RWPE2 (cell line): ENCODE measurements around the gene PACS1.

Experiments
- ATAC-seq: fragments of 200-7000 bp; cut with Tn5 transposase; 3 replicates; pipeline ENCODE4 v1.9.1; 2021; ENCODE audit warnings: low read depth
- DNase-seq: peaks from one replicate; pipeline ENCODE4 v3.0.0-alpha.2; 2020; ENCODE audit warnings: low spot score
- H3K27ac ChIP-seq: fragments of 450-650 bp; 2 replicates; pipeline ENCODE4 v1.5.1; 2017; ENCODE audit warnings: mild to moderate bottlenecking; ENCODE audit not compliant: poor library complexity, severe bottlenecking
- H3K27me3 ChIP-seq: fragments of 250-450 bp; sonication (Bioruptor Pico); 2 replicates; pipeline ENCODE4 v1.5.1; 2021; ENCODE audit warnings: mild to moderate bottlenecking, moderate library complexity; ENCODE audit not compliant: insufficient read depth, poor library complexity, severe bottlenecking
- H3K36me3 ChIP-seq: fragments of 250-450 bp; sonication (Bioruptor Pico); 2 replicates; pipeline ENCODE4 v1.5.1; 2020; ENCODE audit warnings: low read depth, mild to moderate bottlenecking, moderate library complexity
- H3K4me1 ChIP-seq: fragments of 250-450 bp; sonication (Bioruptor Pico); 2 replicates; pipeline ENCODE4 v1.5.1; 2021; ENCODE audit warnings: mild to moderate bottlenecking, moderate library complexity; ENCODE audit not compliant: insufficient read depth, poor library complexity, severe bottlenecking
- H3K4me3 ChIP-seq: fragments of 250-450 bp; sonication (Bioruptor Pico); 2 replicates; pipeline ENCODE4 v1.5.1; 2021; ENCODE audit warnings: mild to moderate bottlenecking, moderate library complexity; ENCODE audit not compliant: severe bottlenecking
- H3K9me3 ChIP-seq: fragments of 250-450 bp; sonication (Bioruptor Pico); 2 replicates; pipeline ENCODE4 v1.5.1; 2021; ENCODE audit warnings: mild to moderate bottlenecking, moderate library complexity; ENCODE audit not compliant: severe bottlenecking
- TF ChIP-seq, protein P1 (sequence below): fragments of 450-650 bp; IDR thresholded peaks from one replicate; pipeline ENCODE4 v1.5.1; 2017; ENCODE audit warnings: mild to moderate bottlenecking, moderate library complexity; ENCODE audit not compliant: poor library complexity, severe bottlenecking

Gene PACS1

DNA sequence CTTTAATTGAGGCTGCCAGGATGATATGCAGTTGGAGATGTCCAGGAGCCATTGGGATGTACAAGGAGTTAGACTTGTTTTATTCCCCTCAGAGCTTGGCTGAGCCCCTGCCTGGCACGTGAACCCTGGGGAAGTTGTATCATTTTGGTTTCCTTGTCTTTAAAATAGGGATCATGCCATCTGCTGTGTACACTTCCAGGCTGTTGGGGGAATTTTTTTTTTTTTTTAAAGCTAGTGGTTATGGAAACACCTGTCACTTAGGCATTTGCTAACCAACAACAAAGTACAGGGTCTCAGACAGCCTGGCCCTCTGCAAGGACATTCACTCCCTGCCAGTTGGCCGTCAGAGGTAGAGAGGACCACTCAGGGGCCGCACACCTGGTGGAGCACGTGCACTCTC is 189.9 kb downstream of the PACS1 start:
- Histone ChIP-seq H3K9me3 (no peaks in the 10 kb centered on the region), H3K4me3 (no peak overlapping the region), H3K4me1 (no peaks in the 10 kb centered on the region), H3K27ac (no peak overlapping the region), H3K36me3 (peaks cover 28% of the 10 kb centered on the region), H3K27me3 (no peaks in the 10 kb centered on the region)
- ATAC-seq (no peak), DNase-seq (no peak)
- TF ChIP-seq, protein P1, sequence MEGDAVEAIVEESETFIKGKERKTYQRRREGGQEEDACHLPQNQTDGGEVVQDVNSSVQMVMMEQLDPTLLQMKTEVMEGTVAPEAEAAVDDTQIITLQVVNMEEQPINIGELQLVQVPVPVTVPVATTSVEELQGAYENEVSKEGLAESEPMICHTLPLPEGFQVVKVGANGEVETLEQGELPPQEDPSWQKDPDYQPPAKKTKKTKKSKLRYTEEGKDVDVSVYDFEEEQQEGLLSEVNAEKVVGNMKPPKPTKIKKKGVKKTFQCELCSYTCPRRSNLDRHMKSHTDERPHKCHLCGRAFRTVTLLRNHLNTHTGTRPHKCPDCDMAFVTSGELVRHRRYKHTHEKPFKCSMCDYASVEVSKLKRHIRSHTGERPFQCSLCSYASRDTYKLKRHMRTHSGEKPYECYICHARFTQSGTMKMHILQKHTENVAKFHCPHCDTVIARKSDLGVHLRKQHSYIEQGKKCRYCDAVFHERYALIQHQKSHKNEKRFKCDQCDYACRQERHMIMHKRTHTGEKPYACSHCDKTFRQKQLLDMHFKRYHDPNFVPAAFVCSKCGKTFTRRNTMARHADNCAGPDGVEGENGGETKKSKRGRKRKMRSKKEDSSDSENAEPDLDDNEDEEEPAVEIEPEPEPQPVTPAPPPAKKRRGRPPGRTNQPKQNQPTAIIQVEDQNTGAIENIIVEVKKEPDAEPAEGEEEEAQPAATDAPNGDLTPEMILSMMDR = no peak

DNA sequence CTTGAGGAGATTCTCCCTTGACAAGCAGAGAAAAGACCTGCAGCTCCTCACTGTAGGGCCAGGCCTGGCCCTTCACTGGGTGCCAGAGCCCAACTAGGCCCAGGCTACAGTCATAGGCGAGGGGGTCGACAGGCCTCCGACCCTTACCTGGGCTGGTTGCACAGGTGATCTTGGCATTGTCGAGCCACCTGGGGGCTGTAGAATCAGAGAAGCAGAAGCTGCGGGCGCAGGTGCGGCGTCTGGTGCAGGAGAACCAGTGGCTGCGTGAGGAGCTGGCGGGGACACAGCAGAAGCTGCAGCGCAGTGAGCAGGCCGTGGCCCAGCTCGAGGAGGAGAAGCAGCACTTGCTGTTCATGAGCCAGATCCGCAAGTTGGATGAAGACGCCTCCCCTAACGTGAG is 191.5 kb downstream of the PACS1 start:
- ATAC-seq (no peak), DNase-seq (peak; percentile 62)
- no peaks in the 10 kb centered on the region for H3K4me1 ChIP-seq
- no peaks in the 10 kb centered on the region for H3K27me3 ChIP-seq
- TF ChIP-seq, protein P1 = no peak
- H3K36me3 ChIP-seq = peaks cover 32% of the 10 kb centered on the region
- H3K4me3 ChIP-seq = no peak overlapping the region
- no peak overlapping the region for H3K27ac ChIP-seq
- H3K9me3 ChIP-seq = no peaks in the 10 kb centered on the region

GRCh38 chr11:66262191-66262590 is 192.1 kb downstream of the PACS1 start:
- no peaks in the 10 kb centered on the region for H3K27me3 ChIP-seq
- no peaks in the 10 kb centered on the region for H3K4me1 ChIP-seq
- DNase-seq (no peak), ATAC-seq (no peak)
- H3K36me3 ChIP-seq = peaks cover 34% of the 10 kb centered on the region
- H3K4me3 ChIP-seq = no peak overlapping the region
- TF ChIP-seq, protein P1 = no peak
- H3K9me3 ChIP-seq = no peaks in the 10 kb centered on the region
- no peak overlapping the region for H3K27ac ChIP-seq

DNA sequence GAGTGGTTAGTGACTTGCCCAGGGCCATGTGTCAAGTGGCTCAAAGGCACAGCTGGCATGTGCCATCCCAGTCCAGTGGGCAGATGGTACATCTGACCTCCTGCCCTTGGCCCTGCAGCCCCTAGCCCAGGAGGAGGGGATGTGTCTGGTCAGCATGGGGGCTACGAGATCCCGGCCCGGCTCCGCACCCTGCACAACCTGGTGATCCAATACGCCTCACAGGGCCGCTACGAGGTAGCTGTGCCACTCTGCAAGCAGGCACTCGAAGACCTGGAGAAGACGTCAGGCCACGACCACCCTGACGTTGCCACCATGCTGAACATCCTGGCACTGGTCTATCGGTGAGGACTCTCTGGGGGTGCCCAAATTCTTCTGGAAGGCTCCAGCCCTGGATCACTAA is 192.6 kb downstream of the PACS1 start:
- no peak overlapping the region for H3K4me3 ChIP-seq
- peaks cover 34% of the 10 kb centered on the region for H3K36me3 ChIP-seq

DNA sequence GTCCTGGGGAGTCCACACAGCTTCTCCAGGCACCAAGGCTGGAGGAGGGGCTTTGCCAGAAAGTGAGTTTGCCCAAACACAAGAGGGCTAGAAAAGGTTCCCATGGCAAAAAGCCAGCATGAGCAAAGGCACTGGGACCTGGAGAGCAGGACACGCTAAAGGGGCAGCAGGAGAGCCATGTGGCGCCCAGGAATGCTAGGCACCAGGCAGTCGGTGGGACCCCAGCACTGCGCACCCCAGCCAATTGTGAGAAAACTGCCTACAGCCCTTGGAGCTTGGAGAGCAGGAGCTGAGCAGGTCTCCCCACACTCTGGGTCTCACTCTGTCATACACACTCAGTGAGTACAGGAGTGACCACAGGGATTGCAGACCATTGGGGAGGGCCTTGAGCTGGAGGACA is 193.2 kb downstream of the PACS1 start:
- ATAC-seq = no peak
- H3K27ac ChIP-seq = no peak overlapping the region
- peaks cover 34% of the 10 kb centered on the region for H3K36me3 ChIP-seq
- TF ChIP-seq, protein P1 = no peak
- no peaks in the 10 kb centered on the region for H3K4me1 ChIP-seq
- DNase-seq = no peak
- no peak overlapping the region for H3K4me3 ChIP-seq
- no peaks in the 10 kb centered on the region for H3K27me3 ChIP-seq
- no peaks in the 10 kb centered on the region for H3K9me3 ChIP-seq

More for the DNA sequence above, 192.6 kb downstream of the PACS1 start:
- Histone ChIP-seq H3K4me1 (no peaks in the 10 kb centered on the region), H3K27me3 (no peaks in the 10 kb centered on the region), H3K27ac (no peak overlapping the region), H3K9me3 (no peaks in the 10 kb centered on the region)
- no peak for ATAC-seq
- TF ChIP-seq, protein P1 = no peak
- no peak for DNase-seq
